Prostate gland (tissue), 2 donors: Measurements from ENCODE around the gene ECHDC1. TPM values are rescaled to one million over a fixed set of nuclear protein-coding genes. Genes with fewer than 3 reads are reported as not detected.

Experiments
- DNase-seq: peaks from one replicate; pipeline ENCODE4 v3.0.0-alpha.2; 2019; ENCODE audit warnings: low spot score
- H3K27ac ChIP-seq, 2 donors: fragments of 200-600 bp; sonication (generic); 2 replicates each; pipeline ENCODE4 v1.5.1; 2017 to 2019
- H3K27me3 ChIP-seq: fragments of 200-600 bp; sonication (generic); replicated peaks from 2 replicates; pipeline ENCODE4 v1.5.1; 2019; ENCODE audit not compliant: insufficient read depth
- H3K36me3 ChIP-seq, 2 donors: fragments of 200-600 bp; sonication (generic); 1 replicate in 1 of 2; 2 replicates in 1 of 2; pipeline versions ENCODE4 v1.5.1 to v1.8.1; 2017 to 2019
- H3K4me1 ChIP-seq: fragments of 200-600 bp; sonication (generic); replicated peaks from 2 replicates; pipeline ENCODE4 v1.5.1; 2019
- H3K4me3 ChIP-seq, 2 donors: fragments of 200-600 bp; sonication (generic); 2 replicates each; pipeline ENCODE4 v1.5.1; 2017 to 2019
- H3K9me3 ChIP-seq: fragments of 200-600 bp; sonication (generic); 2 replicates; pipeline ENCODE4 v1.5.1; 2017
- POLR2A ChIP-seq: fragments of 450-650 bp; IDR thresholded peaks from one replicate; pipeline ENCODE4 v1.6.1; 2016; ENCODE audit warnings: antibody characterized with exemption, mild to moderate bottlenecking
- POLR2AphosphoS5 ChIP-seq: sonication (generic); formaldehyde crosslinking; IDR thresholded peaks from one replicate; pipeline ENCODE4 v1.6.1; 2017; ENCODE audit warnings: antibody characterized with exemption
- WGBS: methylation state at CpG from one replicate; pipeline ENCODE4 v1.1.5; 2018; 5-methylcytosine and 5-hydroxymethylcytosine counted together
- intact Hi-C: fragments of 100-400 bp; cut with DNase I; formaldehyde crosslinking; loops from one replicate; pipeline ENCODE4 v1.14.2; 2022
- total RNA-seq, 2 donors: library from RNA; depleted of rRNA; stranded (reverse); fragments of >200 nt; gene quantifications; one replicate each; pipeline ENCODE4 v1.1.0, GENCODE V29; 2016
- TF ChIP-seq, protein P1 (sequence below), 4 experiments: fragments of 200-600 bp in 2 of 4; fragments of 450-650 bp in 2 of 4; sonication (generic) in 2 of 4; IDR thresholded peaks; 1 replicate in 3 of 4; 2 replicates in 1 of 4; pipeline ENCODE4 v1.5.1; 2016 to 2019; ENCODE audit warnings: antibody characterized with exemption in 4 of 4, mild to moderate bottlenecking in 2 of 4, moderate library complexity in 2 of 4

The ECHDC1 gene
- total RNA-seq, 2 donors from 2014 or later: 26.0 to 58.7 TPM

DNA sequence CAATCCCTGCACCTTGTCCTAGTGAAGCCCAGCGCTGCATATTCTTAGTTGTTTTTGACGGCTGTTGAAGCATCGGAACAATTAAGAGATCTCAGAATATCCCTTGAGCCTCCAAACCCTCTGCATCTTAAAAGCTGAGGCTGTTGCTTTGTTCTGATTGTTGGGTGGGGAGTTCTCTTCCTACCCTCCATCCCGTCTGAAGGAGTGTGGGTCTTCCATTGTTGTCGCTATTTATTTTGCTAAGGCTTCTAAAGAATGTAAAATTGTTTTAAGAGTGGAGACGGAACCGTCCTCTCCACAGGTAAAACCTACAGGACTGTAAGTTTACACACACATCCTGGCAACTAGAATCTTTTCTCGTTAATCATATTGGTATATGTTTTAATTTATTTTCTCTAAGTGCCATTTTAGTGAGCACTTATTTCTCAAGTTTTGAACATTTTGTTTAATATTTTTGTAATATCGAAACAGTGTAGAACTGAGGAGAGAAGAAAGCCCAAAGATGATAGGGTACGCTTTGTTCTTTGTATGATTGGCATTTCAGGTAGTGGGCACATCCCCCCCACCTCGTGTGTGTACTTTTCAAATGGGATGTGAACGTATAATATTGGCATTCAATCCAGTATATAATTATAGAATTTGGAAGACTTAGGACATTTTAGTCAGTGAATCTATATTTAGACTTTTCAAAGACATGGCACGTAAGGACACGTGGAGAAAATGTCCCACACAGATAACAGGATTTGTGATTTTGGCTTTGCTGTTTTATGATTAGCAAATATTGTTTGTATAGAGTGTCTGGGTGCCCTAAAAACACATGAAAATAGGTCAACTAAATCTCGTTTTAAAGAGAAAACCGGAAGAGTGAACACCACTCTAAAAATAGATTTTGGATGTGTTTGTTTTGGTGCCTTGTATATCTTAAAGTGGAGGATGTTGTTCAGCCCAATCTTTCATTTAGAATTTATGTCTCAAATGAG lies 75.5 kb downstream of the ECHDC1 start:
- Histone ChIP-seq H3K27me3 (no peaks in the 10 kb centered on the region), H3K9me3 (no peaks in the 10 kb centered on the region), H3K36me3 (no peaks in the 10 kb centered on the region), H3K4me3 (peak overlapping the region; percentile 84 to 96), H3K4me1 (no peaks in the 10 kb centered on the region), H3K27ac (peak overlapping the region; percentile 98 to 99)
- intact Hi-C loops: loop anchor here (10.0 kb wide), 1 partner anchor 463 kb away; no protein-coding TSS in a partner anchor
- 2% methylated on average over 16 of the region's 16 CpGs for WGBS
- TF ChIP-seq POLR2AphosphoS5: no peak
- TF ChIP-seq, protein P1, sequence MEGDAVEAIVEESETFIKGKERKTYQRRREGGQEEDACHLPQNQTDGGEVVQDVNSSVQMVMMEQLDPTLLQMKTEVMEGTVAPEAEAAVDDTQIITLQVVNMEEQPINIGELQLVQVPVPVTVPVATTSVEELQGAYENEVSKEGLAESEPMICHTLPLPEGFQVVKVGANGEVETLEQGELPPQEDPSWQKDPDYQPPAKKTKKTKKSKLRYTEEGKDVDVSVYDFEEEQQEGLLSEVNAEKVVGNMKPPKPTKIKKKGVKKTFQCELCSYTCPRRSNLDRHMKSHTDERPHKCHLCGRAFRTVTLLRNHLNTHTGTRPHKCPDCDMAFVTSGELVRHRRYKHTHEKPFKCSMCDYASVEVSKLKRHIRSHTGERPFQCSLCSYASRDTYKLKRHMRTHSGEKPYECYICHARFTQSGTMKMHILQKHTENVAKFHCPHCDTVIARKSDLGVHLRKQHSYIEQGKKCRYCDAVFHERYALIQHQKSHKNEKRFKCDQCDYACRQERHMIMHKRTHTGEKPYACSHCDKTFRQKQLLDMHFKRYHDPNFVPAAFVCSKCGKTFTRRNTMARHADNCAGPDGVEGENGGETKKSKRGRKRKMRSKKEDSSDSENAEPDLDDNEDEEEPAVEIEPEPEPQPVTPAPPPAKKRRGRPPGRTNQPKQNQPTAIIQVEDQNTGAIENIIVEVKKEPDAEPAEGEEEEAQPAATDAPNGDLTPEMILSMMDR (IDR thresholded peaks at IDR 0.05): no peak
- TF ChIP-seq POLR2A: no peak
- no peak for DNase-seq

DNA sequence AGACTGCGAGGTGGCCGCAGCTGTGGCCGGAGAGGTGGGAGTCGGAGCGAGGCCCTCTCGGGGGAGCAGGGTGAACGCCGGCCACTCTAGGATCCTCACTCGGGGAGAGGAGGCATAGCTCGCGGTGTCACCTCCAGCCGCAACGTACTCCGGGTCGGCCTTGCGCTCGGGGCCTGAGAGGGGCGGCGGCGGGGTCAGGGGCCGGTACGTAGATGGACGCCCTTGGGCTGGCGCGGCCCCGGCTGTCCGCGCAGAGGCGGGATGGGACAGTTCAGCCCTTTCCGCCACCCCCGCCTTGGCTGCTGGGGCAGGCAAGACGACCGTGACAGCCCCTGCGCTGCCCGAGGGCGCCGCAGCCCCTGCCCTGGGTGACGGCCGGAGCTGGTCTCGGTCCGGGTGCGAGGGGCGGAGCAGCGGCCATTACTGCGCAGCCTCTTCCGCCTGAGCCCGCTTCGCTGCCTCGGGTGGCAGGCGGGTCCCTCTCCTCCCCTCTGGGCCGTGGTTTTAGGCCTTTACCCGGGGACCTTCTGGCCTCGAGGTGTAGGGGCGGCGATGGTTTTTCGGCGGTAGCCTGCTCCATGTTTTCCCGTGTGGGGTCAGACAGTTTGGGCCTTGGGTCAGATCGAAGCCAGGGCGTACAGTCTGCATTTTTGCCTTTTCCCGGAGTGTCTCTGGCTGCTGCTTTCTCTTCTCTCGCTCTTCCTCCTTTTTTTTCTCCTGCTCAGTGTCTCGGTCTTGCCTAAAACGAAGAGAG lies 76.3 kb downstream of the ECHDC1 start:
- Histone ChIP-seq H3K27me3 (no peaks in the 10 kb centered on the region), H3K27ac (peak overlapping the region; percentile 98 to 99), H3K9me3 (no peaks in the 10 kb centered on the region), H3K4me1 (no peaks in the 10 kb centered on the region), H3K36me3 (no peaks in the 10 kb centered on the region), H3K4me3 (peak overlapping the region; percentile 84 to 96)
- peak; percentile 79 for TF ChIP-seq POLR2A
- TF ChIP-seq, protein P1 (IDR thresholded peaks at IDR 0.05): no peak
- peak; percentile 25 for DNase-seq
- intact Hi-C loops: loop anchor here (10.0 kb wide), 1 partner anchor 462 kb away; no protein-coding TSS in a partner anchor
- under 1% methylated on average over 38 of the region's 64 CpGs for WGBS

DNA sequence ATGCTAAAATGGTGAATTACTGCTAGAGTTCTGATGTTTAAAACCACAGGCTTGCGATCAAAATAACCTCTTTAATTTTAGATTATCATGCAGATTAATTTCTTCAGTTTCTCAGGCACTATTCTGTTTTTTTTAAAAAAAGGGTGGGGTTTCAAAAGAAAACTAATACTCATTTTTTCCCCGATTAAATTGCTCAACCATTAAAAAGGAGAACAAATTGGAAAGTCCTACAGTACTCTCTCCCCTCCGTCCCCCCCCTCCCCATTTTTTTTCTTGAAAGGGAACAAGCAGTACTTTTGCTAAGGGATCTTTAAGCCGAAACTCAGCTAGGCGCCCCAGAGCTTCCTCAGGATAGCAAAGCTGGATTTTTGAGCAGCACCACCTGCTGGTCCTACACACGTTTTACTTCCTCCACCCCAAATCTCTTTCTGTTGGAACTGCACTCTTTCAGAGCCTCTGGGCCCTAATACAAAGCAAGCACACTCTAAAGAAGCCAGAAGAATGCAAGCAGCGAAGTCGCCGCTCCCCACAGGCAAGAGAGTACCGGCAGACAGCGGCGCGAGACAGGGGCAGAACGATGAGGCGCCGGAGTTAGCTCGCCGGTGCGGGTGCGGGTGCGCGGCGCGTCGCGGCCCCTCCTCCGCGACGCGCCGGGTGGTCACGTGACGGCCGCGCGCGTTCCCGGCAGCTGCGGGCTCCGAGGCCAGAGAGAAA lies 77.1 kb downstream of the ECHDC1 start, which contains the start of gene RNF146:
Gene RNF146, plus strand, starts transcription at position 687 of the 714 bp plus-strand sequence. CDS start 13,475 bp downstream, outside the sequence.
- H3K27me3 ChIP-seq: no peaks in the 10 kb centered on the region
- intact Hi-C loops: loop anchor here (10.0 kb wide), 1 partner anchor 462 kb away; no protein-coding TSS in a partner anchor
- WGBS: under 1% methylated on average over 37 of the region's 40 CpGs
- H3K9me3 ChIP-seq: no peaks in the 10 kb centered on the region
- no peaks in the 10 kb centered on the region for H3K4me1 ChIP-seq
- peak within 1 kb of the TSS; percentile 84 to 96 for H3K4me3 ChIP-seq
- TF ChIP-seq POLR2AphosphoS5: peak; percentile 70
- TF ChIP-seq, protein P1 (IDR thresholded peaks at IDR 0.05): peak; percentile 27 to 81 (median 78)
- no peak for TF ChIP-seq POLR2A
- H3K27ac ChIP-seq: peak within 1 kb of the TSS; percentile 98 to 99
- H3K36me3 ChIP-seq: no peaks in the 10 kb centered on the region
- DNase-seq: peak; percentile 76

DNA sequence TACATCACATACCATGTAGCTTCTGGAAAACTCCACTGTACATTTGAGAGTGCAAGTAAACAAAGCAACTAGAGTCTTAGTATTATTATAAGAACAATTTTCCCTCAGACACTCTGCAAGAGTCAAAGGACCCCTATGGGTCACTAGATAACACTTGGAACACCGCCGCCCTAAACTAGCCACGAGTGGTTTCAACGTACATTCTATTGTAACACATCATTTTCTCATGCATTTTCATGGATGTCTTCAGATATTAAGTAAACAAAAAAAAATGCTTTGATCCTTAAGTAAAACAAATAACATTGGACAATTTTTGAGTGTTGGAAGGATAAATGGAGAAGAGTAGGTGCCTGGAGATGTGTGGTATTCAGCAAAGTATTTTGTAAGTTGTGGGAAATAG lies 79.9 kb downstream of the ECHDC1 start:
- H3K27me3 ChIP-seq: no peaks in the 10 kb centered on the region
- no peaks in the 10 kb centered on the region for H3K36me3 ChIP-seq
- no peak for DNase-seq
- H3K9me3 ChIP-seq: no peaks in the 10 kb centered on the region
- no peak for TF ChIP-seq POLR2AphosphoS5
- TF ChIP-seq POLR2A: no peak
- TF ChIP-seq, protein P1 (IDR thresholded peaks at IDR 0.05): no peak
- no peaks in the 10 kb centered on the region for H3K4me1 ChIP-seq
- no peak overlapping the region for H3K27ac ChIP-seq
- intact Hi-C loops: loop anchor here (10.0 kb wide), 1 partner anchor 459 kb away; no protein-coding TSS in a partner anchor
- 66% methylated on average over 4 of the region's 4 CpGs for WGBS
- no peak overlapping the region for H3K4me3 ChIP-seq
